ENCODE results near the gene NAPG. TPM values are rescaled to one million over a fixed set of nuclear protein-coding genes. Genes with fewer than 3 reads are reported as not detected.

NAPG gene
- total and polyA plus RNA-seq, 10 of the 15 experiments (the other 5 are each of a cell fraction or from before 2014, with no cell fraction given), result 20.5 to 34.8 (median 24.0) TPM

GRCh38 chr18:10566390-10566789, 40.6 kb downstream of the NAPG start:
- BruUV-seq (replicated peaks), result no TSS peak
- POLR2A ChIA-PET, result no interaction called here

More at GRCh38 chr18:10566390-10566789, 40.6 kb downstream of the NAPG start:
- in situ Hi-C loops (cut with MboI) (no loop called here), intact Hi-C loops (cut with micrococcal nuclease; ENCODE audit: unreplicated experiment) (loop anchor here (10.0 kb wide), 1 partner anchor 118 kb away; no protein-coding TSS in a partner anchor)
- no peak overlapping the region for H3K27ac ChIP-seq (ENCODE audit: control insufficient read depth, insufficient read depth)
- ChIA-PET SMC1A (ENCODE audit: uncharacterized antibody, unreplicated experiment) (interaction anchor here (1.3 kb wide), 1 partner anchor 12 kb away, joined by 3 read pairs; no protein-coding TSS in a partner anchor), CTCF (interaction anchor here (1.0 to 9.0 kb wide), 2 partner anchors 15 to 588 kb away, joined by 3 to 191 read pairs; partner anchors contain the start of gene PIEZO2), RAD21 (ENCODE audit: unreplicated experiment) (no interaction called here)
- no peaks in the 10 kb centered on the region for H3K79me2 ChIP-seq (ENCODE audit: control insufficient read depth, insufficient read depth, low read length)
- DNase-seq (ENCODE audit: low read depth, low spot score) (no peak), FAIRE-seq (no peak), ATAC-seq (no peak)
- no peaks in the 10 kb centered on the region for H3K4me1 ChIP-seq (ENCODE audit: control insufficient read depth, insufficient read depth, low read length)
- WGBS (ENCODE audit: insufficient coverage, insufficient replicate concordance, low lambda C conversion rate, missing lambda C conversion rate), result 91% methylated on average over 3 of the region's 3 CpGs
- TF ChIP-seq MTA2 (IDR thresholded peaks at IDR 0.05; ENCODE audit: low read depth), result no peak
- no peak for TF ChIP-seq CTCF (IDR thresholded peaks at IDR 0.05 in 2 of 3, conservative IDR thresholded peaks at IDR 0.05 in 1 of 3; ENCODE audit: control insufficient read depth in 2 of 3, extremely low read depth in 1 of 3, insufficient read depth in 1 of 3, low read depth in 3 of 3, low read length in 3 of 3)
- no peak for TF ChIP-seq NRF1 (conservative IDR thresholded peaks at IDR 0.05; ENCODE audit: low read depth, low read length)
- TF ChIP-seq CUX1 (IDR thresholded peaks at IDR 0.05; ENCODE audit: insufficient replicate concordance, low read depth, low read length), result no peak
- TF ChIP-seq PAX8 (IDR thresholded peaks at IDR 0.05), result no peak
- no peak for TF ChIP-seq ZBTB40 (IDR thresholded peaks at IDR 0.05; ENCODE audit: borderline replicate concordance)
- H3K27me3 ChIP-seq (replicated peaks in 1 of 2; ENCODE audit: control insufficient read depth in 2 of 2, insufficient read depth in 2 of 2, low read length in 1 of 2), result no peaks in the 10 kb centered on the region
- no peak overlapping the region for H3K9ac ChIP-seq (ENCODE audit: control insufficient read depth, insufficient read depth, low read length)
- H3K9me3 ChIP-seq (replicated peaks; ENCODE audit: control insufficient read depth, insufficient read depth, low read length), result no peaks in the 10 kb centered on the region; the same call in 2 of the 3 replicates
- no peaks in the 10 kb centered on the region for H3K36me3 ChIP-seq (ENCODE audit: control insufficient read depth in 2 of 2, insufficient read depth in 2 of 2, low read length in 1 of 2)
- H4K20me1 ChIP-seq (ENCODE audit: control insufficient read depth, insufficient read depth), result no peaks in the 10 kb centered on the region
- no peak overlapping the region for H2AFZ ChIP-seq (ENCODE audit: control insufficient read depth, low read depth, low read length)
- H3K4me2 ChIP-seq (ENCODE audit: control insufficient read depth, insufficient read depth), result no peak overlapping the region
- no peak overlapping the region for H3K4me3 ChIP-seq

All from GM12878 (cell line).